Liver (tissue), 3 donors: ENCODE results near the gene TXK.

ENCODE experiments used
- CTCF ChIP-seq: fragments of 150-350 bp; IDR thresholded peaks from 2 replicates; pipeline ENCODE4 v1.5.1; 2017; ENCODE audit warnings: improper control_type of control experiment, low read depth, low read length; ENCODE audit not compliant: missing input control
- EGR1 ChIP-seq, 2 donors: IDR thresholded peaks; 2 replicates each; pipeline ENCODE4 v1.6.1; 2016 to 2018; ENCODE audit warnings: antibody characterized with exemption in 2 of 2, low read depth in 2 of 2
- GABPA ChIP-seq, 2 donors: IDR thresholded peaks in 1 of 2; conservative IDR thresholded peaks in 1 of 2; 2 replicates each; pipeline ENCODE4 v1.6.1; 2016; ENCODE audit warnings: antibody characterized with exemption in 2 of 2, mild to moderate bottlenecking in 1 of 2, moderate library complexity in 1 of 2
- JUND ChIP-seq, 2 donors: IDR thresholded peaks; 2 replicates each; pipeline ENCODE4 v1.6.1; 2016; ENCODE audit warnings: antibody characterized with exemption in 2 of 2
- MAX ChIP-seq: IDR thresholded peaks from 2 replicates; pipeline ENCODE4 v1.6.1; 2016; ENCODE audit warnings: antibody characterized with exemption
- RAD21 ChIP-seq, 2 donors: IDR thresholded peaks; 2 replicates each; pipeline ENCODE4 v1.6.1; 2016; ENCODE audit warnings: antibody characterized with exemption in 2 of 2, mild to moderate bottlenecking in 2 of 2
- REST ChIP-seq: IDR thresholded peaks from 2 replicates; pipeline ENCODE4 v1.6.1; 2016; ENCODE audit warnings: antibody characterized with exemption, mild to moderate bottlenecking
- SP1 ChIP-seq: IDR thresholded peaks from 2 replicates; pipeline ENCODE4 v1.6.1; 2018; ENCODE audit warnings: antibody characterized with exemption, mild to moderate bottlenecking
- TAF1 ChIP-seq: conservative IDR thresholded peaks from 2 replicates; pipeline ENCODE4 v1.6.1; 2016; ENCODE audit warnings: antibody characterized with exemption, mild to moderate bottlenecking
- YY1 ChIP-seq: IDR thresholded peaks from 2 replicates; pipeline ENCODE4 v1.6.1; 2016; ENCODE audit warnings: antibody characterized with exemption, mild to moderate bottlenecking
- ZBTB33 ChIP-seq: IDR thresholded peaks from 2 replicates; pipeline ENCODE4 v1.6.1; 2016; ENCODE audit warnings: antibody characterized with exemption
- donor health status: healthy.
- donor health status: healthy.

GRCh38 chr4:48078862-48079655 is 55.0 kb downstream of the TXK start:
- no peak for TF ChIP-seq CTCF
- TF ChIP-seq REST: no peak
- no peak for TF ChIP-seq JUND (IDR thresholded peaks at IDR 0.05)
- no peak for TF ChIP-seq EGR1 (IDR thresholded peaks at IDR 0.05; ENCODE audit: low read depth in 2 of 2)
- TF ChIP-seq TAF1: no peak
- TF ChIP-seq MAX: no peak
- TF ChIP-seq RAD21 (IDR thresholded peaks at IDR 0.05): no peak
- no peak for TF ChIP-seq ZBTB33
- no peak for TF ChIP-seq YY1
- no peak for TF ChIP-seq GABPA (IDR thresholded peaks at IDR 0.05 in 1 of 2, conservative IDR thresholded peaks at IDR 0.05 in 1 of 2)
- TF ChIP-seq SP1: no peak
